IMR-90 (cell line): ENCODE data around the gene LRRC14B. TPM values are rescaled to one million over a fixed set of nuclear protein-coding genes. Genes with fewer than 3 reads are reported as not detected.

Experiments used
- ATAC-seq: fragments of 200-7000 bp; cut with Tn5 transposase; 2 replicates; pipeline ENCODE4 v1.9.1; 2020; ENCODE audit warnings: low read depth, mild to moderate bottlenecking, moderate library complexity
- BruUV-seq: library from RNA; stranded (reverse); fragments of 400-500 nt; replicated peaks from 2 replicates; lab custom pipeline; 2021; lab: Mats Ljungman, UMichigan
- CTCF ChIA-PET: fragments of 300-600 bp; formaldehyde crosslinking; extraction: SDS; loops from one replicate; lab custom pipeline; 2021; ENCODE audit warnings: antibody characterized with exemption; lab: Yijun Ruan, JAX
- POLR2A ChIA-PET: fragments of 300-600 bp; sonication (Branson Sonifier 250); formaldehyde crosslinking; loops from one replicate; lab custom pipeline; 2022; ENCODE audit warnings: antibody characterized with exemption; ENCODE audit not compliant: unreplicated experiment; lab: Charles Lee
- DNase-seq: peaks from one replicate; pipeline ENCODE4 v3.0.0; 2013
- H2AFZ ChIP-seq: replicated peaks from 2 replicates; pipeline ENCODE3; 2013; ENCODE audit warnings: low read length, mild to moderate bottlenecking; ENCODE audit not compliant: poor library complexity
- H2AK5ac ChIP-seq: 2 replicates; pipeline ENCODE4 v1.6.1; 2013; ENCODE audit warnings: low read depth, low read length, inconsistent platforms
- H2AK9ac ChIP-seq: replicated peaks from 2 replicates; pipeline ENCODE3; 2013; ENCODE audit warnings: mild to moderate bottlenecking, low read depth, low read length, moderate library complexity; ENCODE audit not compliant: poor library complexity
- H2BK120ac ChIP-seq: 2 replicates; pipeline ENCODE4 v1.6.1; 2013; ENCODE audit warnings: low read depth, low read length, inconsistent platforms
- H2BK15ac ChIP-seq: 3 replicates; pipeline ENCODE4 v1.6.1; 2013; ENCODE audit warnings: low read depth, low read length, inconsistent platforms
- H2BK20ac ChIP-seq: 2 replicates; pipeline ENCODE4 v1.6.1; 2013; ENCODE audit warnings: low read depth, mild to moderate bottlenecking, inconsistent platforms, low read length, moderate library complexity
- H2BK5ac ChIP-seq: 2 replicates; pipeline ENCODE4 v1.6.1; 2013; ENCODE audit warnings: mild to moderate bottlenecking, low read depth, low read length, inconsistent platforms; ENCODE audit not compliant: poor library complexity, severe bottlenecking
- H3K14ac ChIP-seq: replicated peaks from 2 replicates; pipeline ENCODE4 v1.6.1; 2013; ENCODE audit warnings: low read depth, low read length, inconsistent platforms
- H3K18ac ChIP-seq: 2 replicates; pipeline ENCODE4 v1.6.1; 2013; ENCODE audit warnings: low read depth, low read length, control low read depth
- H3K23ac ChIP-seq: 2 replicates; pipeline ENCODE4 v1.6.1; 2013; ENCODE audit warnings: low read depth, low read length, inconsistent platforms
- H3K27ac ChIP-seq: 2 replicates; pipeline ENCODE4 v1.5.1; 2013; ENCODE audit warnings: mild to moderate bottlenecking, control low read depth, low read length; ENCODE audit not compliant: insufficient read depth
- H3K27me3 ChIP-seq: 2 replicates; pipeline ENCODE4 v1.6.1; 2013; ENCODE audit warnings: low read length; ENCODE audit not compliant: control insufficient read depth, insufficient read depth
- H3K36me3 ChIP-seq: 2 replicates; pipeline ENCODE4 v1.6.1; 2013; ENCODE audit warnings: low read length, mixed read lengths; ENCODE audit not compliant: control insufficient read depth, insufficient read depth
- H3K4ac ChIP-seq: 2 replicates; pipeline ENCODE4 v1.6.1; 2013; ENCODE audit warnings: low read depth, low read length, inconsistent platforms
- H3K4me1 ChIP-seq: 2 replicates; pipeline ENCODE4 v1.6.1; 2013; ENCODE audit warnings: low read length, mixed read lengths; ENCODE audit not compliant: control insufficient read depth, insufficient read depth
- H3K4me2 ChIP-seq: 2 replicates; pipeline ENCODE4 v1.6.1; 2013; ENCODE audit warnings: low read depth, mild to moderate bottlenecking, control low read depth, low read length, moderate library complexity
- H3K4me3 ChIP-seq: 2 replicates; pipeline ENCODE4 v1.5.1; 2013; ENCODE audit warnings: low read depth, mild to moderate bottlenecking, control low read depth, low read length, moderate library complexity; ENCODE audit not compliant: insufficient read depth
- H3K56ac ChIP-seq: 2 replicates; pipeline ENCODE4 v1.6.1; 2013; ENCODE audit warnings: low read length, inconsistent platforms; ENCODE audit not compliant: insufficient read depth; ENCODE audit errors: extremely low read depth
- H3K79me1 ChIP-seq, 2 experiments: 2 replicates each; pipeline ENCODE4 v1.6.1; 2013; ENCODE audit warnings: low read length in 2 of 2, inconsistent platforms in 1 of 2, low read depth in 1 of 2
- H3K9ac ChIP-seq: 2 replicates; pipeline ENCODE4 v1.6.1; 2013; ENCODE audit warnings: low read depth, low read length, control low read depth
- H3K9me1 ChIP-seq: 2 replicates; pipeline ENCODE4 v1.6.1; 2013; ENCODE audit warnings: low read length, inconsistent platforms; ENCODE audit not compliant: insufficient read depth
- H3K9me3 ChIP-seq: 2 replicates; pipeline ENCODE4 v1.6.1; 2013; ENCODE audit warnings: low read length; ENCODE audit not compliant: control insufficient read depth, insufficient read depth
- H4K20me1 ChIP-seq: 2 replicates; pipeline ENCODE4 v1.6.1; 2013; ENCODE audit warnings: low read length, inconsistent platforms; ENCODE audit not compliant: insufficient read depth
- H4K5ac ChIP-seq: 2 replicates; pipeline ENCODE4 v1.6.1; 2013; ENCODE audit warnings: mild to moderate bottlenecking, low read depth, low read length, control low read depth
- H4K8ac ChIP-seq, 2 experiments: 2 replicates each; pipeline ENCODE4 v1.6.1; 2013; ENCODE audit warnings: low read depth in 2 of 2, low read length in 2 of 2, control low read depth in 1 of 2, inconsistent platforms in 1 of 2
- H4K91ac ChIP-seq: 2 replicates; pipeline ENCODE4 v1.6.1; 2013; ENCODE audit warnings: low read depth, low read length, inconsistent platforms; ENCODE audit not compliant: insufficient read depth
- BHLHE40 ChIP-seq: fragments of 150-350 bp; IDR thresholded peaks from 2 replicates; pipeline ENCODE4 v1.6.1; 2016; ENCODE audit warnings: mild to moderate bottlenecking, low read depth, low read length
- CEBPB ChIP-seq: IDR thresholded peaks from 2 replicates; pipeline ENCODE4 v1.6.1; 2012; ENCODE audit warnings: low read depth, low read length, improper control_type of control experiment
- CHD1 ChIP-seq: IDR thresholded peaks from 2 replicates; pipeline ENCODE4 v1.6.1; 2012; ENCODE audit warnings: low read depth, low read length, improper control_type of control experiment
- CTCF ChIP-seq: conservative IDR thresholded peaks from 2 replicates; pipeline ENCODE4 v1.5.1; 2012; ENCODE audit warnings: mild to moderate bottlenecking, low read depth, low read length, improper control_type of control experiment
- ELK1 ChIP-seq: fragments of 150-350 bp; IDR thresholded peaks from 2 replicates; pipeline ENCODE4 v1.6.1; 2016; ENCODE audit warnings: low read depth, mild to moderate bottlenecking, low read length, moderate library complexity, borderline replicate concordance
- FOS ChIP-seq: fragments of 150-350 bp; IDR thresholded peaks from 2 replicates; pipeline ENCODE4 v1.6.1; 2016; ENCODE audit warnings: low read depth, low read length
- MAFK ChIP-seq: IDR thresholded peaks from 2 replicates; pipeline ENCODE4 v1.6.1; 2012; ENCODE audit warnings: low read depth, low read length, improper control_type of control experiment
- MAZ ChIP-seq: IDR thresholded peaks from 2 replicates; pipeline ENCODE4 v1.6.1; 2012; ENCODE audit warnings: low read depth, mild to moderate bottlenecking, low read length, improper control_type of control experiment, moderate library complexity, borderline replicate concordance
- MXI1 ChIP-seq: IDR thresholded peaks from 2 replicates; pipeline ENCODE4 v1.6.1; 2012; ENCODE audit warnings: low read depth, mild to moderate bottlenecking, low read length, moderate library complexity, borderline replicate concordance
- NFE2L2 ChIP-seq: fragments of 150-350 bp; IDR thresholded peaks from 2 replicates; pipeline ENCODE4 v1.6.1; 2016; ENCODE audit warnings: low read depth, mild to moderate bottlenecking, low read length
- POLR2A ChIP-seq: IDR thresholded peaks from 2 replicates; pipeline ENCODE4 v1.6.1; 2012; ENCODE audit warnings: mild to moderate bottlenecking, low read depth, low read length
- RAD21 ChIP-seq: IDR thresholded peaks from 2 replicates; pipeline ENCODE4 v1.6.1; 2012; ENCODE audit warnings: low read length, improper control_type of control experiment
- RCOR1 ChIP-seq: IDR thresholded peaks from 2 replicates; pipeline ENCODE4 v1.6.1; 2012; ENCODE audit warnings: mild to moderate bottlenecking, low read length, improper control_type of control experiment; ENCODE audit not compliant: insufficient replicate concordance
- RFX5 ChIP-seq: IDR thresholded peaks from 2 replicates; pipeline ENCODE4 v1.8.0; 2012; ENCODE audit warnings: low read depth, mild to moderate bottlenecking, low read length, moderate library complexity
- SMC3 ChIP-seq: fragments of 150-350 bp; IDR thresholded peaks from 2 replicates; pipeline ENCODE4 v1.6.1; 2016; ENCODE audit warnings: low read depth, mild to moderate bottlenecking, antibody characterized with exemption, low read length, moderate library complexity
- USF2 ChIP-seq: fragments of 150-350 bp; IDR thresholded peaks from 2 replicates; pipeline ENCODE4 v1.6.1; 2017; ENCODE audit warnings: mild to moderate bottlenecking, antibody characterized with exemption, low read length, low read depth
- WGBS, 2 experiments: methylation state at CpG; one replicate each; pipeline versions ENCODE4 v1.1.5 to v1.1.7; 2013; ENCODE audit warnings: missing lambda C conversion rate in 2 of 2; ENCODE audit not compliant: insufficient read length in 1 of 2; ENCODE audit errors: extremely low coverage in 2 of 2; 5-methylcytosine and 5-hydroxymethylcytosine counted together
- dilution Hi-C: fragments of 300-500 bp; cut with HindIII; formaldehyde crosslinking; loops from one replicate; pipeline ENCODE4 v1.14.3; 2018; ENCODE audit warnings: low sequenced_read_pairs; ENCODE audit not compliant: unreplicated experiment
- in situ Hi-C: fragments of 300-500 bp; cut with MboI; formaldehyde crosslinking; loops from 3 replicates; pipeline ENCODE4 v1.14.3; 2019; ENCODE audit warnings: low sequenced_read_pairs, inconsistent platforms, mixed read lengths
- intact Hi-C: fragments of 100-400 bp; cut with micrococcal nuclease; formaldehyde crosslinking; loops from 2 replicates; pipeline ENCODE4 v1.10.0; 2022
- polyA plus RNA-seq, 3 experiments: library from polyadenylated mRNA; depleted of rRNA; stranded (reverse); fragments of >200 nt; gene quantifications; 2 replicates each; pipeline ENCODE4 v1.2.3, GENCODE V29; 2012; ENCODE audit warnings: low replicate concordance in 1 of 3
- total RNA-seq: library from RNA; depleted of rRNA; stranded (reverse); fragments of >200 nt; gene quantifications from 2 replicates; pipeline ENCODE4 v1.2.3, GENCODE V29; 2012

The LRRC14B gene
- total and polyA plus RNA-seq, 2 of the 4 experiments (the other 2 are of a cell fraction), result not detected

DNA sequence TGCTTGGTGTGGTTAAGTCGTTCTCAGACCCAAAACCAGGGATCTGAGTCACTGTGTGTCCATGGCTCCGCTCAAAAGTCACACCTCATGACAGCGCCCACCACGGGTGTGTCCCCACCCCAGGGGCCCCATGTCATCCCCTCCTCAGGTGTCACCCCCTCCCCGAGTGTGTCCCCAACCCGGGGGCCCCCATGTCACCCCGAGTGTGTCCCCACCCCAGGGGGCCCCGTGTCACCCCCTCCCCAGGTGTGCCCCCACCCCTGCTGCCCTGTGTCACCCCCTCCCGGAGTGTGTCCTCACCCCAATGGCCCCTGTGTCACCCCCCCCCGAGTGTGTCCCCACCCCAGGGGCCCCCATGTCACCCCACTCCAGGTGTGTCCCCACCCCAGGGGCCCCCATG lies 5.1 kb downstream of the LRRC14B start:
- in situ Hi-C loops (no loop called here), dilution Hi-C loops (no loop called here), intact Hi-C loops (no loop called here)
- no peak overlapping the region for H3K4me3 ChIP-seq
- no peak overlapping the region for H3K9ac ChIP-seq
- no peaks in the 10 kb centered on the region for H3K9me3 ChIP-seq
- no peak overlapping the region for H2BK120ac ChIP-seq
- H3K4me1 ChIP-seq, result no peaks in the 10 kb centered on the region
- no peak overlapping the region for H3K27ac ChIP-seq
- H3K56ac ChIP-seq, result no peak overlapping the region
- 0 out of 4 replicates have a peak, but pooled peaks cover 0 to under 1% of the 10 kb centered on the region in 2 experiments for H3K79me1 ChIP-seq
- peaks cover 2% of the 10 kb centered on the region; the same call in 1 of the 2 replicates for H3K9me1 ChIP-seq
- DNase-seq (no peak), ATAC-seq (no peak)
- H2AK5ac ChIP-seq, result no peak overlapping the region
- H2BK20ac ChIP-seq, result no peak overlapping the region
- no peak overlapping the region for H4K8ac ChIP-seq
- no peak for TF ChIP-seq MAZ
- no peak for TF ChIP-seq FOS
- no peak for TF ChIP-seq RAD21
- no peak for TF ChIP-seq RCOR1
- TF ChIP-seq MXI1, result no peak
- TF ChIP-seq CEBPB, result no peak
- TF ChIP-seq SMC3, result no peak
- no peak for TF ChIP-seq USF2
- no peak for TF ChIP-seq POLR2A
- no peak for TF ChIP-seq CTCF
- TF ChIP-seq ELK1, result no peak
- no peak for TF ChIP-seq MAFK
- TF ChIP-seq RFX5, result no peak
- TF ChIP-seq CHD1, result no peak
- TF ChIP-seq BHLHE40, result no peak
- TF ChIP-seq NFE2L2, result no peak
- POLR2A ChIA-PET, result no interaction called here
- no peak overlapping the region for H2BK15ac ChIP-seq
- no peak overlapping the region for H2AFZ ChIP-seq
- H2AK9ac ChIP-seq, result peak overlapping the region; percentile 37
- BruUV-seq, result no TSS peak
- no peak overlapping the region for H3K14ac ChIP-seq
- no peak overlapping the region for H4K91ac ChIP-seq
- H2BK5ac ChIP-seq, result no peak overlapping the region
- no peak overlapping the region for H4K5ac ChIP-seq
- H3K18ac ChIP-seq, result no peak overlapping the region
- H3K4me2 ChIP-seq, result no peak overlapping the region
- no peak overlapping the region for H3K4ac ChIP-seq
- peaks cover 4% of the 10 kb centered on the region for H3K36me3 ChIP-seq
- H4K20me1 ChIP-seq, result no peaks in the 10 kb centered on the region; the same call in none of the 2 replicates
- no peak overlapping the region for H3K23ac ChIP-seq
- CTCF ChIA-PET, result no interaction called here
- no CpG with 5 or more reads among the region's 10 CpGs for WGBS, 2 experiments
- peaks cover 6% of the 10 kb centered on the region; the same call in 1 of the 2 replicates for H3K27me3 ChIP-seq
